ENCODE results near the gene SPRING1. TPM values are rescaled to one million over a fixed set of nuclear protein-coding genes. Genes with fewer than 3 reads are reported as not detected.
A peak's percentile ranks its signal among the peaks of the same experiment; 100 is the strongest.
"Not testable (repeated sequence)": the region's sequence is repeated elsewhere in the genome, so short reads cannot be mapped to it uniquely, and the experiment has no call there.

The SPRING1 gene
- total and polyA plus RNA-seq, 4 donors: 24.5 to 54.7 (median 42.4) TPM

GRCh38 chr12:116766746-116767145 lies 28.9 kb upstream of the SPRING1 start:
- Histone ChIP-seq H3K9me3 (ENCODE audit: control insufficient read depth, insufficient read depth, low read length) (no peaks in the 10 kb centered on the region), H3K27ac (ENCODE audit: low read depth, low read length) (no peak overlapping the region), H3K4me1 (ENCODE audit: control insufficient read depth, insufficient read depth, low read length) (no peaks in the 10 kb centered on the region), H3K4me3 (ENCODE audit: low read depth, low read length) (no peak overlapping the region), H3K36me3 (ENCODE audit: control insufficient read depth, insufficient read depth, low read length) (peaks cover 18% of the 10 kb centered on the region), H3K27me3 (ENCODE audit: control insufficient read depth, insufficient read depth, low read length) (no peaks in the 10 kb centered on the region)
- 100% methylated on average over 1 of the region's 3 CpGs for WGBS (ENCODE audit: insufficient coverage)
- DNase-seq (ENCODE audit: low read depth in 4 of 6, low spot score in 6 of 6): no peak

DNA sequence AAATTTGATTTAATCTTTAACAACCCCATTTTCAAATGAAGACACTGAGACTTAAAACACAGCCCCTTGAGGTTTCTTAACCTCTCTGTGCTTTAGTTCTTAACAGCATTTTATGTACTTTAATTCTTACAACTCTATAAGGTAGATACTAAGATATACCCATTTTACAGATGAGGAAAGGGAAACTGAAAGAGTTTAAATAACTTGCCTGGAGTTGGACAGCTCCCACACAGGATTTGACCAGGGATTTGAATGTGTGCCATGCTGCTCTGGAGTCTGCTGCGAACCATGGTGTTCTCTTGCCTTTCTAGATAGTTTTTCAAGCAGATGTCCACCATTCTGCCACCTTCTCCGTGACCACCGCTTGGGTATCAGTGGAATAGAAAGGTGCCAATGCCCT lies 28.4 kb upstream of the SPRING1 start:
- no peak for DNase-seq (ENCODE audit: low read depth in 4 of 6, low spot score in 6 of 6)
- Histone ChIP-seq H3K4me3 (ENCODE audit: low read depth, low read length) (no peak overlapping the region), H3K27ac (ENCODE audit: low read depth, low read length) (no peak overlapping the region), H3K27me3 (ENCODE audit: control insufficient read depth, insufficient read depth, low read length) (no peaks in the 10 kb centered on the region), H3K36me3 (ENCODE audit: control insufficient read depth, insufficient read depth, low read length) (peaks cover 19% of the 10 kb centered on the region), H3K4me1 (ENCODE audit: control insufficient read depth, insufficient read depth, low read length) (no peaks in the 10 kb centered on the region), H3K9me3 (ENCODE audit: control insufficient read depth, insufficient read depth, low read length) (no peaks in the 10 kb centered on the region)
- WGBS (ENCODE audit: insufficient coverage): 93% methylated on average over 3 of the region's 3 CpGs

DNA sequence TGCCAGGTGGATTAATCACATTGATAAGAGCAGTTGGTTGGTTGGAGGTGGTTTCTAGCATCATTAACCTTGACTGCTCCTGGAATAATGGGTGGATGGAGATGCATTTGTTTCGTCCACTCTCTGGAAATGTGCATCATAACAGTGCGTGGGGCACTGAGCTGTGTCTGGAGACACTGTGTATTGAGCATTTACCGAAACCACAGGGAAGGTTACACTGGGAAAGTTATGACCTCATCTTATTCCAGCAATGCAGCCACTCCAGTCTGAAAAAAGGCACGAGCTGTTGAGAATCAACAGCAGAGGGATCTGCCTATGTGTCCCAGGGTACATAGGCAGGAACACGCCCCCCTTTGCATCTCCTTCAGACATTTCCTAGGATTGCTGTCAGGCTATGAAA lies 27.4 kb upstream of the SPRING1 start:
- Histone ChIP-seq H3K9me3 (ENCODE audit: control insufficient read depth, insufficient read depth, low read length) (no peaks in the 10 kb centered on the region), H3K27ac (ENCODE audit: low read depth, low read length) (no peak overlapping the region), H3K4me3 (ENCODE audit: low read depth, low read length) (no peak overlapping the region), H3K4me1 (ENCODE audit: control insufficient read depth, insufficient read depth, low read length) (no peaks in the 10 kb centered on the region), H3K27me3 (ENCODE audit: control insufficient read depth, insufficient read depth, low read length) (no peaks in the 10 kb centered on the region), H3K36me3 (ENCODE audit: control insufficient read depth, insufficient read depth, low read length) (peaks cover 29% of the 10 kb centered on the region)
- WGBS (ENCODE audit: insufficient coverage): 72% methylated on average over 5 of the region's 5 CpGs
- peak in 1 of 6 donors; percentile 72 for DNase-seq (ENCODE audit: low read depth in 4 of 6, low spot score in 6 of 6)

DNA sequence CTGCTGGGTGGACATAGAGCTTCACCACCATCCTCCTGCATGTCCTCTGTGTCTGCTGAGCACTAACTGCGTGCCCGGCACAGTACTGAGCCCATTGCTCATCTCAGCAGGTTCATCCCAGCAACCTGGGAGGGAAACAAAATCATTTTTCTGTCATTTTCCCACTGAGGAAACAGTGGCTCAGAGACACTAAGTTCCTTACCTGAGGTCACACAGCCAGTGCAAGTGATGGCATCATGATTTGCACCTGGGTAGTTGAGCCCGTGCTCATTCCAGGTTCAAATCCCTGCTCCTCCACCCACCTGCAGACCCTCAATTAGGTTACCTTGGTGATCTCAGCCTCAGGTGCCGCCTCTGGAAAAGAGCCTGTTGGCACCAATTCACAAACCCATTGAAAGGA lies 23.6 kb upstream of the SPRING1 start:
- Histone ChIP-seq H3K36me3 (ENCODE audit: control insufficient read depth, insufficient read depth, low read length) (peaks cover 24% of the 10 kb centered on the region), H3K27ac (ENCODE audit: low read depth, low read length) (no peak overlapping the region), H3K27me3 (ENCODE audit: control insufficient read depth, insufficient read depth, low read length) (no peaks in the 10 kb centered on the region), H3K4me3 (ENCODE audit: low read depth, low read length) (no peak overlapping the region), H3K9me3 (ENCODE audit: control insufficient read depth, insufficient read depth, low read length) (no peaks in the 10 kb centered on the region), H3K4me1 (ENCODE audit: control insufficient read depth, insufficient read depth, low read length) (no peaks in the 10 kb centered on the region)
- 95% methylated on average over 2 of the region's 4 CpGs for WGBS (ENCODE audit: insufficient coverage)
- DNase-seq (ENCODE audit: low read depth in 4 of 6, low spot score in 6 of 6): no peak

DNA sequence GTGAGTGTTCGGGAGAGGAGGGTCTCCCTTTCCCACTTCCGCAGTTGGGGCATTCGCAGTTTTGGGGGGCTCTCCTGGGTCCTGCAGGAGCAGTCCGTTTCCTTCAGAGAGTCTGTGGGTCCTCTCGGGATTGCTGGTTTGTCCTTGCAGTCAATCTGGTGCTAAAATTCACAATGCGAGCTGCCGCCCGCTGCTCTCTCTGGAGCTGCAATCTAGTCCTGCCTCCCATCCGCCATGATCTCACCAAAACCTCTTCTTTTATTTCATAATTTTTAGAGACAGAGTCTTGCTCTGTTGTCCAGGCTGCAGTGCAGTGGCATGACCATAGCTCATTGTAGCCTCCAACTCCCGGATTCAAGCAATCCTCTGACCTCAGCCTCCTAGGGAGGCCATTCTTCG lies 22.8 kb upstream of the SPRING1 start:
- WGBS (ENCODE audit: insufficient coverage): 89% methylated on average over 11 of the region's 11 CpGs
- no peak for DNase-seq (ENCODE audit: low read depth in 4 of 6, low spot score in 6 of 6)
- Histone ChIP-seq H3K9me3 (ENCODE audit: control insufficient read depth, insufficient read depth, low read length) (no peaks in the 10 kb centered on the region), H3K36me3 (ENCODE audit: control insufficient read depth, insufficient read depth, low read length) (peaks cover 24% of the 10 kb centered on the region), H3K27ac (ENCODE audit: low read depth, low read length) (no peak overlapping the region), H3K4me3 (ENCODE audit: low read depth, low read length) (no peak overlapping the region), H3K4me1 (ENCODE audit: control insufficient read depth, insufficient read depth, low read length) (no peaks in the 10 kb centered on the region), H3K27me3 (ENCODE audit: control insufficient read depth, insufficient read depth, low read length) (no peaks in the 10 kb centered on the region)

GRCh38 chr12:116759783-116760621 lies 22.1 kb upstream of the SPRING1 start:
- no peak overlapping the region for H3K4me3 ChIP-seq (ENCODE audit: low read depth, low read length)
- peaks cover 24% of the 10 kb centered on the region for H3K36me3 ChIP-seq (ENCODE audit: control insufficient read depth, insufficient read depth, low read length)
- DNase-seq (ENCODE audit: low read depth in 4 of 6, low spot score in 6 of 6): peak in 1 of 6 donors; percentile 58
- no peak overlapping the region for H3K27ac ChIP-seq (ENCODE audit: low read depth, low read length)
- no peaks in the 10 kb centered on the region for H3K27me3 ChIP-seq (ENCODE audit: control insufficient read depth, insufficient read depth, low read length)
- H3K4me1 ChIP-seq (ENCODE audit: control insufficient read depth, insufficient read depth, low read length): no peaks in the 10 kb centered on the region
- H3K9me3 ChIP-seq (ENCODE audit: control insufficient read depth, insufficient read depth, low read length): no peaks in the 10 kb centered on the region
- 69% methylated on average over 15 of the region's 22 CpGs for WGBS (ENCODE audit: insufficient coverage)

DNA sequence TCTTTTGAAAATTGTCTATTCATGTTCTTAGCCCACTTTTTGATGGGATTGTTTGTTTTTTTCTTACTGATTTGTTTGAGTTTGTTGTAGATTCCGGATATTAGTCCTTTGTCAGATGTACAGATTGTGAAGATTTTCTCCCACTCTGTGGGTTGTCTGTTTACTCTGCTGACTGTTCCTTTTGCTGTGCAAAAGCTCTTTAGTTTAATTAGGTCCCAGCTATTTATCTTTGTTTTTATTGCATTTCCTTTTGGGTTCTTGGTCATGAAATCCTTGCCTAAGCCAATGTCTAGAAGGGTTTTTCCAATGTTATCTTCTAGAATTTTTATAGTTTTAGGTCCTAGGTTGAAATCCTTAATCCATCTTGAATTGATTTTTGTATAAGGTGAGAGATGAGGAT lies 16.9 kb upstream of the SPRING1 start:
- H3K9me3 ChIP-seq (ENCODE audit: control insufficient read depth, insufficient read depth, low read length); H3K27me3 ChIP-seq (ENCODE audit: control insufficient read depth, insufficient read depth, low read length); H3K4me3 ChIP-seq (ENCODE audit: low read depth, low read length); H3K27ac ChIP-seq (ENCODE audit: low read depth, low read length); H3K4me1 ChIP-seq (ENCODE audit: control insufficient read depth, insufficient read depth, low read length); DNase-seq (ENCODE audit: low read depth in 4 of 6, low spot score in 6 of 6): not testable (repeated sequence)
- peaks cover 20% of the 10 kb centered on the region for H3K36me3 ChIP-seq (ENCODE audit: control insufficient read depth, insufficient read depth, low read length)
- WGBS (ENCODE audit: insufficient coverage): no CpG with 5 or more reads among the region's 1 CpG

DNA sequence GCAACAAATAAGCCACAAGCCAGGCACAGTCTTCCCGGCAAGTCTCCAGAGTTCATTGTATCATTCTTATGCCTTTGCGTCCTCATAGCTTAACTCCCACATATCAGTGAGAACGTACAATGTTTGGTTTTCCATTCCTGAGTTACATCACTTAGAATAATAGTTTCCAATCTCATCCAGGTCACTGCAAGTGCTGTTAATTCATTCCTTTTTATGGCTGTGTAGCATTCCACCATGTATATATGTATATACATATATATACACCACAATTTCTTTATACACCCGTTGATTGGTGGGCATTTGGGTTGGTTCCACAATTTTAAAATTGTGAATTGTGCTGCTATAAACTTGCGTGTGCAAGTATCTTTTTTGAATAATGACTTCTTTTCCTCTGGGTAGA lies 16.2 kb upstream of the SPRING1 start:
- H3K4me3 ChIP-seq (ENCODE audit: low read depth, low read length); DNase-seq (ENCODE audit: low read depth in 4 of 6, low spot score in 6 of 6); H3K9me3 ChIP-seq (ENCODE audit: control insufficient read depth, insufficient read depth, low read length); H3K27ac ChIP-seq (ENCODE audit: low read depth, low read length); H3K4me1 ChIP-seq (ENCODE audit: control insufficient read depth, insufficient read depth, low read length); H3K27me3 ChIP-seq (ENCODE audit: control insufficient read depth, insufficient read depth, low read length): not testable (repeated sequence)
- peaks cover 24% of the 10 kb centered on the region for H3K36me3 ChIP-seq (ENCODE audit: control insufficient read depth, insufficient read depth, low read length)
- WGBS (ENCODE audit: insufficient coverage): 100% methylated on average over 1 of the region's 5 CpGs

GRCh38 chr12:116750298-116750697 lies 12.4 kb upstream of the SPRING1 start:
- DNase-seq (ENCODE audit: low read depth in 4 of 6, low spot score in 6 of 6): no peak
- Histone ChIP-seq H3K36me3 (ENCODE audit: control insufficient read depth, insufficient read depth, low read length) (peaks cover 36% of the 10 kb centered on the region), H3K27ac (ENCODE audit: low read depth, low read length) (no peak overlapping the region), H3K4me1 (ENCODE audit: control insufficient read depth, insufficient read depth, low read length) (no peaks in the 10 kb centered on the region), H3K4me3 (ENCODE audit: low read depth, low read length) (no peak overlapping the region), H3K27me3 (ENCODE audit: control insufficient read depth, insufficient read depth, low read length) (no peaks in the 10 kb centered on the region), H3K9me3 (ENCODE audit: control insufficient read depth, insufficient read depth, low read length) (no peaks in the 10 kb centered on the region)
- 100% methylated on average over 4 of the region's 4 CpGs for WGBS (ENCODE audit: insufficient coverage)

DNA sequence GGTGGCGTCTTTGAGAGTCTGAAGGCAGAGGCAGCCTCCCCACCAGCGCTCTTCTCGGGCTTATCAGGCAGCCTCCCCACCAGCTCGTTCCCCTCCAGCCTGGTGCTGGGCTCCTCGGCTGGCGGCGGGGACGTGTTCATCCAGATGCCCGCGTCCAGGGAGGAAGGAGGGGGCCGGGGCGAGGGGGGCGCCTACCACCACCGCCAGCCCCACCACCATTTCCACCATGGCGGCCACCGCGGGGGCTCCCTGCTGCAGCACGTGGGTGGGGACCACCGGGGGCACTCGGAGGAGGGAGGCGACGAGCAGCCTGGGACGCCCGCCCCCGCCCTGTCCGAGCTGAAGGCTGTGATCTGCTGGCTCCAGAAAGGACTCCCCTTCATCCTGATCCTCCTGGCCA lies 12.0 kb upstream of the SPRING1 start:
- H3K27me3 ChIP-seq (ENCODE audit: control insufficient read depth, insufficient read depth, low read length): no peaks in the 10 kb centered on the region
- no peaks in the 10 kb centered on the region for H3K9me3 ChIP-seq (ENCODE audit: control insufficient read depth, insufficient read depth, low read length)
- 93% methylated on average over 13 of the region's 26 CpGs for WGBS (ENCODE audit: insufficient coverage)
- no peaks in the 10 kb centered on the region for H3K4me1 ChIP-seq (ENCODE audit: control insufficient read depth, insufficient read depth, low read length)
- H3K36me3 ChIP-seq (ENCODE audit: control insufficient read depth, insufficient read depth, low read length): peaks cover 36% of the 10 kb centered on the region
- no peak overlapping the region for H3K27ac ChIP-seq (ENCODE audit: low read depth, low read length)
- DNase-seq (ENCODE audit: low read depth in 4 of 6, low spot score in 6 of 6): no peak
- H3K4me3 ChIP-seq (ENCODE audit: low read depth, low read length): no peak overlapping the region

Data from spinal cord (tissue), 10 donors.